ENCODE data around the gene ATAD2B.

GRCh38 chr2:23809150-23809549 lies 117.8 kb downstream of the ATAD2B start:
- TF ChIP-seq CTCF (IDR thresholded peaks at IDR 0.05; ENCODE audit: low read length) (no peak), EZH2 (IDR thresholded peaks at IDR 0.05; ENCODE audit: borderline replicate concordance, low read length) (no peak)

Data from OCI-LY1 (cell line).